Measurements from ENCODE around the gene ACOT4.
"Not testable (repeated sequence)": the region's sequence is repeated elsewhere in the genome, so short reads cannot be mapped to it uniquely, and the experiment has no call there.

The ACOT4 gene

GRCh38 chr14:73634011-73634833 is 42.5 kb downstream of the ACOT4 start:
- DNase-seq: no peak

GRCh38 chr14:73636355-73636754 is 44.7 kb downstream of the ACOT4 start:
- DNase-seq: not testable (repeated sequence)

- DNase-seq: no peak
Observed at GRCh38 chr14:73637830-73638229, 46.2 kb downstream of the ACOT4 start.

- no peak for DNase-seq
Observed at GRCh38 chr14:73640796-73641365, 49.2 kb downstream of the ACOT4 start.

GRCh38 chr14:73644531-73645247 is 53.0 kb downstream of the ACOT4 start, which contains the start of gene DNAL1:
Gene DNAL1 (plus strand): TSS chr14:73644986. CDS start chr14:73645040, 54 bp downstream.
- peak; percentile 92 for DNase-seq

- no peak for DNase-seq
Observed at GRCh38 chr14:73645248-73645610, 53.6 kb downstream of the ACOT4 start.

All from HCEC 1CT (cell line).